ENCODE results near the gene PLEK.

GRCh38 chr2:68352651-68353391, 12.3 kb upstream of the PLEK start:
- TF ChIP-seq, protein P1, sequence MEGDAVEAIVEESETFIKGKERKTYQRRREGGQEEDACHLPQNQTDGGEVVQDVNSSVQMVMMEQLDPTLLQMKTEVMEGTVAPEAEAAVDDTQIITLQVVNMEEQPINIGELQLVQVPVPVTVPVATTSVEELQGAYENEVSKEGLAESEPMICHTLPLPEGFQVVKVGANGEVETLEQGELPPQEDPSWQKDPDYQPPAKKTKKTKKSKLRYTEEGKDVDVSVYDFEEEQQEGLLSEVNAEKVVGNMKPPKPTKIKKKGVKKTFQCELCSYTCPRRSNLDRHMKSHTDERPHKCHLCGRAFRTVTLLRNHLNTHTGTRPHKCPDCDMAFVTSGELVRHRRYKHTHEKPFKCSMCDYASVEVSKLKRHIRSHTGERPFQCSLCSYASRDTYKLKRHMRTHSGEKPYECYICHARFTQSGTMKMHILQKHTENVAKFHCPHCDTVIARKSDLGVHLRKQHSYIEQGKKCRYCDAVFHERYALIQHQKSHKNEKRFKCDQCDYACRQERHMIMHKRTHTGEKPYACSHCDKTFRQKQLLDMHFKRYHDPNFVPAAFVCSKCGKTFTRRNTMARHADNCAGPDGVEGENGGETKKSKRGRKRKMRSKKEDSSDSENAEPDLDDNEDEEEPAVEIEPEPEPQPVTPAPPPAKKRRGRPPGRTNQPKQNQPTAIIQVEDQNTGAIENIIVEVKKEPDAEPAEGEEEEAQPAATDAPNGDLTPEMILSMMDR (IDR thresholded peaks at IDR 0.05 in 4 of 5, conservative IDR thresholded peaks at IDR 0.05 in 1 of 5) = no peak
- no peak for TF ChIP-seq POLR2A (IDR thresholded peaks at IDR 0.05)
